ENCODE results near the gene CFAP221.

DNA sequence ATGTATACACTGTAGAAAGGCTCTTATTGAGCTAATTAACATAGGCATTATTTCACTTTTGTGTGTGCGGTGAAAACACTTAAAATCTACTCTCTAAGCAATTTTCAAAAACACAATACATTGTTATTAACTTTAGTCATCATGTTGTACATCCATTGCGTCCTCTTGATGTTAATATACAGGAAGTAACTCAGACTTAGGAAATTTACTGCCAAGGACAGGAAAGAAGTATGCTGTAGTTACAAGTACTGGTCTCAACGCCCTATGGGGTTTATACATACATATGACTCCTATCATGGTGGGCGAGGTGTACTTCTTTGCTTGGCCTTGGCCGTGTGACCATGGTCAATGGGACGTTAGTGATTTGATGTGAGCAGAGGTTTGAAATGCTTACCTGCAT, 35.5 kb upstream of the CFAP221 start:
- TF ChIP-seq, protein P1, sequence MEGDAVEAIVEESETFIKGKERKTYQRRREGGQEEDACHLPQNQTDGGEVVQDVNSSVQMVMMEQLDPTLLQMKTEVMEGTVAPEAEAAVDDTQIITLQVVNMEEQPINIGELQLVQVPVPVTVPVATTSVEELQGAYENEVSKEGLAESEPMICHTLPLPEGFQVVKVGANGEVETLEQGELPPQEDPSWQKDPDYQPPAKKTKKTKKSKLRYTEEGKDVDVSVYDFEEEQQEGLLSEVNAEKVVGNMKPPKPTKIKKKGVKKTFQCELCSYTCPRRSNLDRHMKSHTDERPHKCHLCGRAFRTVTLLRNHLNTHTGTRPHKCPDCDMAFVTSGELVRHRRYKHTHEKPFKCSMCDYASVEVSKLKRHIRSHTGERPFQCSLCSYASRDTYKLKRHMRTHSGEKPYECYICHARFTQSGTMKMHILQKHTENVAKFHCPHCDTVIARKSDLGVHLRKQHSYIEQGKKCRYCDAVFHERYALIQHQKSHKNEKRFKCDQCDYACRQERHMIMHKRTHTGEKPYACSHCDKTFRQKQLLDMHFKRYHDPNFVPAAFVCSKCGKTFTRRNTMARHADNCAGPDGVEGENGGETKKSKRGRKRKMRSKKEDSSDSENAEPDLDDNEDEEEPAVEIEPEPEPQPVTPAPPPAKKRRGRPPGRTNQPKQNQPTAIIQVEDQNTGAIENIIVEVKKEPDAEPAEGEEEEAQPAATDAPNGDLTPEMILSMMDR (IDR thresholded peaks at IDR 0.05) = no peak
- no peak for TF ChIP-seq POLR2A (IDR thresholded peaks at IDR 0.05)

Measured in uterus (tissue), 2 donors.